ENCODE measurements around the gene MTHFR.

MTHFR gene

DNA sequence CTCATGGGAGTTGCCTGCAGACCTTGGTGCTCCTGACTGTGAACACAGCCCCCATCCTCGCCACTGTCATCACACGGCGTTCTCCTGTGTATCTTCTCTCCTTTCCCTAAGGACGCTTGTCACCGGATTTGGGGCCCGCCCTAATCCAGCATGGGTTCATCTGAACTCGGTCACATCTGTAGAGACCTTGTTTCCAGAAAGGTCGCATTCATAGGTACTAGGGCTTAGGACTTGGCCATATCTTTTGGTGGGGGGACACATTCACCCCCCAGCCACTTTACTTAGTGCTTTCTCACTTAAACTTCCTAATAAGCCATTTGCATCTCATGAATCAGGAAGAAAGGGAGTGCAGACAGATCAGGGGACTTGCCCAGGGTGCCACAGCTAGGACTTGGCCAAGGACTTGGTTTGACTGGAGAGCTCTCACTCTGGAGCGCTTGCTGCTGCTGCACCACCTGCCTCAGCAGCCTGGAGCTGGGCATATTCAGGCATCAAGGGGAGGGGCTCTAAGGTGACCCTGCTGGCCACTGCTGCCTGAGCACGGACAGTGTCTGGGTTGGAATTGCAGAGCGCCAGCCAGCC is 32.1 kb upstream of the MTHFR start:
- Histone ChIP-seq H3K27ac (ENCODE audit: low read depth, low read length, poor library complexity, severe bottlenecking) (no peak overlapping the region), H3K9me3 (ENCODE audit: low read length) (no peaks in the 10 kb centered on the region), H3K27me3 (ENCODE audit: insufficient read depth, low read length) (no peaks in the 10 kb centered on the region), H3K9ac (ENCODE audit: low read length) (no peak overlapping the region), H3K4me1 (ENCODE audit: insufficient read depth, low read length, severe bottlenecking) (peaks cover 20% of the 10 kb centered on the region), H3K36me3 (ENCODE audit: insufficient read depth, low read length) (peaks cover 83% of the 10 kb centered on the region), H3K4me2 (ENCODE audit: low read length) (no peak overlapping the region), H3K4me3 (ENCODE audit: low read depth, low read length, poor library complexity, severe bottlenecking) (no peak overlapping the region), H3K79me2 (ENCODE audit: insufficient read depth, low read length) (no peaks in the 10 kb centered on the region), H2AFZ (ENCODE audit: low read length) (no peak overlapping the region), H3F3A (ENCODE audit: insufficient read depth, low read length) (no peaks in the 10 kb centered on the region), H3K9me2 (ENCODE audit: low read depth, low read length) (no peaks in the 10 kb centered on the region), H4K20me1 (ENCODE audit: insufficient read depth, low read length) (no peaks in the 10 kb centered on the region)
- TF ChIP-seq, protein P1, sequence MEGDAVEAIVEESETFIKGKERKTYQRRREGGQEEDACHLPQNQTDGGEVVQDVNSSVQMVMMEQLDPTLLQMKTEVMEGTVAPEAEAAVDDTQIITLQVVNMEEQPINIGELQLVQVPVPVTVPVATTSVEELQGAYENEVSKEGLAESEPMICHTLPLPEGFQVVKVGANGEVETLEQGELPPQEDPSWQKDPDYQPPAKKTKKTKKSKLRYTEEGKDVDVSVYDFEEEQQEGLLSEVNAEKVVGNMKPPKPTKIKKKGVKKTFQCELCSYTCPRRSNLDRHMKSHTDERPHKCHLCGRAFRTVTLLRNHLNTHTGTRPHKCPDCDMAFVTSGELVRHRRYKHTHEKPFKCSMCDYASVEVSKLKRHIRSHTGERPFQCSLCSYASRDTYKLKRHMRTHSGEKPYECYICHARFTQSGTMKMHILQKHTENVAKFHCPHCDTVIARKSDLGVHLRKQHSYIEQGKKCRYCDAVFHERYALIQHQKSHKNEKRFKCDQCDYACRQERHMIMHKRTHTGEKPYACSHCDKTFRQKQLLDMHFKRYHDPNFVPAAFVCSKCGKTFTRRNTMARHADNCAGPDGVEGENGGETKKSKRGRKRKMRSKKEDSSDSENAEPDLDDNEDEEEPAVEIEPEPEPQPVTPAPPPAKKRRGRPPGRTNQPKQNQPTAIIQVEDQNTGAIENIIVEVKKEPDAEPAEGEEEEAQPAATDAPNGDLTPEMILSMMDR (IDR thresholded peaks at IDR 0.05; ENCODE audit: low read length), result no peak

DNA sequence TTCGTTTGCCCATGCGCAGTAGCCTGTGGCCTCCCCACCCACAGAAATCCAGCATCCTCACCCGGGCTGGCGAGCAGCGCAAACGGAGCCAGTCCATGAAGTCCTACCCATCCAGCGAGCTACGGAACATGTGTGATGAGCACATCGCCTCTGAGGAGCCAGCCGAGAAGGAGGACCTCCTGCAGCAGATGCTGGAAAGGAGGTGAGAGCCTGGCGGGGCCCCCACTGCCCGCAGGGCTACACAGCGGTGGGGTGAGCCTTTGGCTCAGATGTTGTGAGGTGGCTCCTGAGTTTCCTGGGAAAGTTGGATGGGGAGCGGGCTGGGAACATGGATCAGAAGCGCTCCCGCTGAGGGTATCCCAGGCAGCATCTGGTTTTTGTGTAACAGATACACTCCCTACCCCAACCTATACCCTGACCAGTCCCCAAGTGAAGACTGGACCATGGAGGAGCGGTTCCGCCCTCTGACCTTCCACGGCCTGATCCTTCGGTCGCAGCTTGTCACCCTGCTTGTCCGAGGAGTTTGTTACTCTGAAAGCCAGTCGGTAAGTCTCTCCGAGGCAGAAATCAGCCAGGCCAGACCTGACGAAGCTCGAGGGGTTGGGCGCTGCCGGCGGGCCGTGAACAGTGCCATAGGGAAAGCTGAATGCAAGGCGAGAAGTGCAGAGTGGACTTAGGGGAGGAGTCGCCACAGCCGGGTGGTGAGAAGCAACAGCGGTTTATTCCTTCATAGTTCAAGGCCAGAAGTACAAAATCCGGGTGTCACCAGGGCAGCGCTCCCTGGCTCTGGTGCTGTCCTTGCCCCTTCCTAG is 31.4 kb upstream of the MTHFR start:
- no peaks in the 10 kb centered on the region for H3K9me2 ChIP-seq (ENCODE audit: low read depth, low read length)
- no peak for TF ChIP-seq EZH2 (IDR thresholded peaks at IDR 0.05; ENCODE audit: borderline replicate concordance, low read length)
- TF ChIP-seq, protein P1 (IDR thresholded peaks at IDR 0.05; ENCODE audit: low read length), result no peak
- no peak overlapping the region for H3K4me2 ChIP-seq (ENCODE audit: low read length)
- no peaks in the 10 kb centered on the region for H4K20me1 ChIP-seq (ENCODE audit: insufficient read depth, low read length)
- H3K4me3 ChIP-seq (ENCODE audit: low read depth, low read length, poor library complexity, severe bottlenecking), result no peak overlapping the region
- no peak overlapping the region for H2AFZ ChIP-seq (ENCODE audit: low read length)
- no peaks in the 10 kb centered on the region for H3K27me3 ChIP-seq (ENCODE audit: insufficient read depth, low read length)
- peaks cover 14% of the 10 kb centered on the region for H3K4me1 ChIP-seq (ENCODE audit: insufficient read depth, low read length, severe bottlenecking)
- H3K27ac ChIP-seq (ENCODE audit: low read depth, low read length, poor library complexity, severe bottlenecking), result no peak overlapping the region
- no peaks in the 10 kb centered on the region for H3F3A ChIP-seq (ENCODE audit: insufficient read depth, low read length)
- H3K36me3 ChIP-seq (ENCODE audit: insufficient read depth, low read length), result peaks cover 90% of the 10 kb centered on the region
- H3K9me3 ChIP-seq (ENCODE audit: low read length), result no peaks in the 10 kb centered on the region
- H3K9ac ChIP-seq (ENCODE audit: low read length), result no peak overlapping the region
- H3K79me2 ChIP-seq (ENCODE audit: insufficient read depth, low read length), result no peaks in the 10 kb centered on the region

DNA sequence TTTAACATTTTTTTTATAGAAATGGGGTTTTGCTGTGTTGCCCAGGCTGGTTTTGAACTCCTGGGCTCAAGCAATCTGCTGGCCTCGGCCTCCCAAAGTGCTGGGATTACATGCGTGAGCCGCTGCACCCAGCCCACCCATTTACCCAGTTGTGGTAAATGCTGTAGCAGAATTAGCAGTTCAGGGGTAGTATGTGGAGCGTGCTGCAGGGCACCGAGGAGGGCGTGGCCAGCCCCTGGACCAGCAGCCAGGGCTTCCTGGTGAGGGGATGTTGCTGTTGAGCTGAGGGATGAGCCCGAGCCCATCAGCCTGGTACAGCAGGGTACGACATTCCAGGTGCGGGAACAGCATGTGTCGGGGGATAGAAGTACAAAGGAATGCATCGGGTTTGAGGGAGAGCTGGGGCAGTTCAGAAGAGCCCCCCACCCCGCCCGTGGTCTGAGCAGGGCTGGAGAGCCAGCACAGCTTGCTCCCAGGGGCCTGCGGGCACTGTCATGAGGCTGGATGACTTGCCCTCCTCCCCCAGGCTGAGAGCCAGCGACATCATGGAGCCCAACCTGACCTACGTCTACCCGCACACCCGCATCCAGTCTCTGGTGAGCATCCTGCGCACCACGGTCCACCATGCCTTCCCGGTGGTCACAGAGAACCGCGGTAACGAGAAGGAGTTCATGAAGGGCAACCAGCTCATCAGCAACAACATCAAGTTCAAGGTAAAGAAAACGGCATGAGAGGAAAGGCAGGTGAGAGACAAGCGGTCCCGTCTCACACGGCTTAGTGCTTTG is 29.9 kb upstream of the MTHFR start:
- Histone ChIP-seq H3K27me3 (ENCODE audit: insufficient read depth, low read length) (no peaks in the 10 kb centered on the region), H3K36me3 (ENCODE audit: insufficient read depth, low read length) (peaks cover 86% of the 10 kb centered on the region), H3K4me1 (ENCODE audit: insufficient read depth, low read length, severe bottlenecking) (no peaks in the 10 kb centered on the region), H3K9me2 (ENCODE audit: low read depth, low read length) (no peaks in the 10 kb centered on the region), H3K4me3 (ENCODE audit: low read depth, low read length, poor library complexity, severe bottlenecking) (no peak overlapping the region), H3K9ac (ENCODE audit: low read length) (no peak overlapping the region), H3K79me2 (ENCODE audit: insufficient read depth, low read length) (no peaks in the 10 kb centered on the region), H2AFZ (ENCODE audit: low read length) (no peak overlapping the region), H3K9me3 (ENCODE audit: low read length) (no peaks in the 10 kb centered on the region), H3K27ac (ENCODE audit: low read depth, low read length, poor library complexity, severe bottlenecking) (no peak overlapping the region), H3K4me2 (ENCODE audit: low read length) (no peak overlapping the region), H4K20me1 (ENCODE audit: insufficient read depth, low read length) (no peaks in the 10 kb centered on the region), H3F3A (ENCODE audit: insufficient read depth, low read length) (no peaks in the 10 kb centered on the region)
- TF ChIP-seq, protein P1 (IDR thresholded peaks at IDR 0.05; ENCODE audit: low read length), result no peak
- no peak for TF ChIP-seq EZH2 (IDR thresholded peaks at IDR 0.05; ENCODE audit: borderline replicate concordance, low read length)
